ENCODE measurements around the gene ACADL. TPM values are rescaled to one million over a fixed set of nuclear protein-coding genes. Genes with fewer than 3 reads are reported as not detected.
A peak's percentile ranks its signal among the peaks of the same experiment; 100 is the strongest.

Gene ACADL
- total RNA-seq (2014; rRNA removed; shearing (Covaris generic)), result 1.2 and 1.6 TPM in 2 replicates

DNA sequence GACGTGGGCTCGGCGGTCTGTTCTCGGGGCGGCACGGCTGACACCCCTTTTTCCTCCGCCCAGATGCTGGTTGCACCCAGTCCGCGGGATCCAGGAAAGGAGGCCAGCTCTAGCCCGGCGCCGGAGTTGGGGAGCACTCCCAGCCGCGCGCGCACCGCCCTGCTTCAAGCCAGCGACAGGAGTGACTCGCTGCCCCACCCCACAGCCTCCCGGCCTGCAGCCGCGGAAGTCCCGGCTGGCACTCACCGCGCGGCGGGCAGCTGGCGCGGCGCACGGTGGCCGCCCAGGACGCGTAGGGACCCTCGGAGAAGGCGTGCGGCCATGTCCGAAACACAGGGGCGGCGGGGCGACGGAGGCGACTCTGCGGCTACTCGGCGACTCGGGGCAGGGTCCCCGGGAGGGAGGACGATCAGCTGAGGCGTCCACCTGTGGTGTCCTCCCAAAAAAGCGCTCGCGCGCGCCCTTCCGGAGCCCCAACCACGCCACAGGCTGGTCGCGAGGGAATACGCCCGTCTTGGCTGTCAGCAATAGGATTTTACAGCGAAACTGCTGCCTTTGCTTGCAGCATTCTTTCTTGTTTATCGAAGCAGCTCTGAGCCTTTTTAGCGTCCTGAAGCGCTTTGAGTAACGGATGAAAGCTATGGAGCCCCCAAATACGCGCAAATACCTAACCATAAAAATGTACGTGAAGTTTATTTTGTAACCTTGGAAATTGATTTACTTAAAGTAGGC is at the start of gene ACADL:
Gene ACADL (minus strand): TSS at position 507 of the 732 bp plus-strand sequence. CDS start 184 bp downstream, at position 323.
- Histone ChIP-seq H3K4me3 (peak within 1 kb of the TSS; percentile 53), H3K36me3 (no peaks in the 10 kb centered on the region), H3K27ac (peak within 1 kb of the TSS; percentile 68), H3K9me3 (replicated peaks) (no peaks in the 10 kb centered on the region), H3K4me1 (no peaks in the 10 kb centered on the region), H3K27me3 (no peaks in the 10 kb centered on the region)
- peak; percentile 20 to 31 for DNase-seq

DNA sequence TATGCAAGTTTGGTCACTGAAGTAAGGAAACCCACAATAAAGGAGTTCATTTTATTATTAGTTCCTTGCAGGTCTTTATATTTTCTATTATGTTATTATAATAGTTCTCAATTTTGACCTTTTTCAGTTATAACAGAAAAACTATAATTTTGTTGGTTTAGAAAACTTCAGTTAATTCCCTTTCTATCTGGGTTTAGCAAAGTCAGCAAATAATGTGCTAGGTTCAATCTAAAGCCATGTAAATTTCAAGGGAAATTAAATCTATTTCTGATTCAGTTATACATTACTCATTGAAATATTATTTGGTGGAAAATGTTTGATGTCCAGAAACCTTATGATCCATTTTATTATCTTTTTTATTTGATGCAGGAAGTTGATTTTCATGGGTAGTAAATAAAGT is 46.1 kb upstream of the ACADL start:
- Histone ChIP-seq H3K27me3 (no peaks in the 10 kb centered on the region), H3K36me3 (no peaks in the 10 kb centered on the region), H3K4me3 (no peak overlapping the region), H3K27ac (no peak overlapping the region), H3K4me1 (no peaks in the 10 kb centered on the region), H3K9me3 (replicated peaks) (no peaks in the 10 kb centered on the region)
- DNase-seq, result no peak

- no peak overlapping the region for H3K27ac ChIP-seq
- H3K4me3 ChIP-seq, result no peak overlapping the region
- H3K27me3 ChIP-seq, result no peaks in the 10 kb centered on the region
- DNase-seq, result no peak
- H3K9me3 ChIP-seq (replicated peaks), result no peaks in the 10 kb centered on the region
- no peaks in the 10 kb centered on the region for H3K4me1 ChIP-seq
- no peaks in the 10 kb centered on the region for H3K36me3 ChIP-seq
Measured at GRCh38 chr2:210269148-210269547, 43.9 kb upstream of the ACADL start.

GRCh38 chr2:210268281-210268680 is 43.0 kb upstream of the ACADL start:
- no peak overlapping the region for H3K27ac ChIP-seq
- H3K27me3 ChIP-seq, result no peaks in the 10 kb centered on the region
- no peak overlapping the region for H3K4me3 ChIP-seq
- no peaks in the 10 kb centered on the region for H3K9me3 ChIP-seq (replicated peaks)
- no peak for DNase-seq
- no peaks in the 10 kb centered on the region for H3K36me3 ChIP-seq
- no peaks in the 10 kb centered on the region for H3K4me1 ChIP-seq

DNA sequence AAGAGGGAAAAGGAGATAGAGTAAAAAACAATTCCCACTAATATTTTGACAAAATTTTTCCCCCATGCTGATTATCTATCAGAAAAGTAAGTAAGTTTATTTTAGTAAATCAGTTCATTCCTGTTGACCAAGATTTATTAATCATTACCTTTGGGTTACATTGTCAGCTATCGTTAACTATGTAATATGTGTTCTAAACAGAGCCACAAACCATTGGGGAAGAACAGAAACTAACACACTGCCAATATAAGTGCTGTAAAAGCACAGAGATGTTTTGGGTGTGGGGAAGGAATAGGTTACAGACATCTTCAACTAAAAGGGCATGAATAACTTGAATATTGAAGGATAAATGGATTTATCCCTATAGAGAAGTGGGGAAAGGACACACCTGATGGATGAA is 42.5 kb upstream of the ACADL start:
- Histone ChIP-seq H3K27ac (no peak overlapping the region), H3K36me3 (no peaks in the 10 kb centered on the region), H3K4me1 (no peaks in the 10 kb centered on the region), H3K4me3 (no peak overlapping the region), H3K9me3 (replicated peaks) (no peaks in the 10 kb centered on the region), H3K27me3 (no peaks in the 10 kb centered on the region)
- no peak for DNase-seq

DNA sequence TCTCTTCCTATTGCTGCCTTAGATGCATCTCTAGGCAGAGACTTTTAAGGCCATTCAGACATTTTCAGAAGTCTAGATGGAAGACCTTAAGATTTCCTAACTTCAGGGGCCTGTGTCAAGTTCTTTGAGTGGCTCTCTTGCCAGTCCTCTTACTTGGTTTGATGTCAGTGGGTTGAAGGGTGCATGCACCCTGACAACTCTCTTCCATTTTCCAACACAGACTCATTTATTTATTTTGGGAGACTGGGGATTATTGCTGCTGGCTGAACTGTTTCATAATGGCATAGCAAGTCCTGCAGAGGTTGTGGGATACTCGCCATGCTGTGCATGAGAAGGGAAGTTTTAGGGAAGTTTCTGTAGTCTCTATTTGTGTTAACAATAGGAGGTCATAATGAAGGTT is 39.0 kb upstream of the ACADL start:
- Histone ChIP-seq H3K9me3 (replicated peaks) (no peaks in the 10 kb centered on the region), H3K36me3 (no peaks in the 10 kb centered on the region), H3K27me3 (no peaks in the 10 kb centered on the region), H3K27ac (no peak overlapping the region), H3K4me1 (no peaks in the 10 kb centered on the region), H3K4me3 (no peak overlapping the region)
- DNase-seq, result no peak

- Histone ChIP-seq H3K9me3 (replicated peaks) (no peaks in the 10 kb centered on the region), H3K27ac (no peak overlapping the region), H3K4me3 (no peak overlapping the region), H3K36me3 (no peaks in the 10 kb centered on the region), H3K4me1 (no peaks in the 10 kb centered on the region), H3K27me3 (no peaks in the 10 kb centered on the region)
- DNase-seq, result no peak
Measured at GRCh38 chr2:210263841-210264240, 38.6 kb upstream of the ACADL start.

- DNase-seq, result no peak
Measured at GRCh38 chr2:210262036-210262435, 36.8 kb upstream of the ACADL start.

GRCh38 chr2:210259687-210260086 is 34.4 kb upstream of the ACADL start:
- H3K4me1 ChIP-seq, result no peaks in the 10 kb centered on the region
- H3K27me3 ChIP-seq, result no peaks in the 10 kb centered on the region
- no peak overlapping the region for H3K27ac ChIP-seq
- no peaks in the 10 kb centered on the region for H3K36me3 ChIP-seq
- no peaks in the 10 kb centered on the region for H3K9me3 ChIP-seq (replicated peaks)
- no peak overlapping the region for H3K4me3 ChIP-seq
- no peak for DNase-seq

More at GRCh38 chr2:210262036-210262435, 36.8 kb upstream of the ACADL start:
- Histone ChIP-seq H3K9me3 (replicated peaks) (no peaks in the 10 kb centered on the region), H3K27ac (no peak overlapping the region), H3K4me3 (no peak overlapping the region), H3K27me3 (no peaks in the 10 kb centered on the region), H3K36me3 (no peaks in the 10 kb centered on the region), H3K4me1 (no peaks in the 10 kb centered on the region)

GRCh38 chr2:210252699-210253606 is 27.7 kb upstream of the ACADL start:
- H3K4me1 ChIP-seq, result peaks cover 3% of the 10 kb centered on the region; the same call in 1 of the 2 replicates
- H3K4me3 ChIP-seq, result no peak overlapping the region
- H3K27me3 ChIP-seq, result no peaks in the 10 kb centered on the region
- no peaks in the 10 kb centered on the region for H3K9me3 ChIP-seq (replicated peaks)
- no peaks in the 10 kb centered on the region for H3K36me3 ChIP-seq
- no peak overlapping the region for H3K27ac ChIP-seq
- no peak for DNase-seq

DNA sequence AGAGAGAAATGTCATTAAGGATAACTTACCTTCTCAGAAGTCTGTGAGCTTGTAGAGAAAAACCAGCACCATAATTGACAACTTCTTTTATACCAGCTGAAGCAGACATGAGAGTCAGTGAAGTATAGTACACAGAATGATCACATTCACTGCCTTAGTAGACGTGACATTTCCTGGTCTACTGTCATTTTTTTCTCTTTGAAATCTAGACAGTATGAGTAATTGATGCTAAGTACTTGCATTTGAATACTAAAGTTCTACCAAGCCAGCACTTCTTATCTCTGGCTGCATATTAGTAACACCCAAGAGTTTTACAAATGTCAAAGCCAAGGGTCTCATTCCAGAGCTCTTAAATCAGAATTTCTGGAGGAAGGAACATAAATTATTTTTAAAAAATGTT is 25.4 kb upstream of the ACADL start:
- no peak for DNase-seq
- peaks cover 3% of the 10 kb centered on the region; the same call in 1 of the 2 replicates for H3K4me1 ChIP-seq
- no peaks in the 10 kb centered on the region for H3K9me3 ChIP-seq (replicated peaks)
- H3K27ac ChIP-seq, result no peak overlapping the region
- no peaks in the 10 kb centered on the region for H3K36me3 ChIP-seq
- H3K4me3 ChIP-seq, result no peak overlapping the region
- H3K27me3 ChIP-seq, result no peaks in the 10 kb centered on the region

GRCh38 chr2:210233487-210233886 is 8.2 kb upstream of the ACADL start:
- H3K4me1 ChIP-seq, result no peaks in the 10 kb centered on the region
- no peaks in the 10 kb centered on the region for H3K27me3 ChIP-seq
- no peaks in the 10 kb centered on the region for H3K9me3 ChIP-seq (replicated peaks)
- H3K27ac ChIP-seq, result no peak overlapping the region
- no peaks in the 10 kb centered on the region for H3K36me3 ChIP-seq
- DNase-seq, result no peak
- no peak overlapping the region for H3K4me3 ChIP-seq

DNA sequence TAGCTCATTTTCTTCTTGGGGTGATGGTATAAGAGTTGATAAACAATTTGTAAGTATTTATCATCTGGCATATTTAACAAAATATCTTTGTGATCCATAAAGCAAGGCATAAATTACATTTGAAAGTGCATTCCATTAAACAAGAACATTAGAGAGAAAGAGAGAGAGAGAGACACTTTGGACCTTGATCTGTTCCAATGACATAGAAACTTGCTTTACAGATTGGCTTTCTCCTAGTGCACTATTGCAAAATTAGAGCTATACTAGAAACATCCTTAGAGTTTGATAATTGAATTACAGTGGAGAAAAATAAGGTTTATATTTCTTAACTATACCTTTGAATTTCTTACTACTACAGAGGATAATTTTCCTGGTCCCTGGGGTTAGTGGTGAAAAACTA is 5.7 kb upstream of the ACADL start:
- H3K9me3 ChIP-seq (replicated peaks), result no peaks in the 10 kb centered on the region
- no peak overlapping the region for H3K4me3 ChIP-seq
- H3K27ac ChIP-seq, result no peak overlapping the region
- DNase-seq, result no peak
- no peaks in the 10 kb centered on the region for H3K4me1 ChIP-seq
- H3K27me3 ChIP-seq, result no peaks in the 10 kb centered on the region
- H3K36me3 ChIP-seq, result no peaks in the 10 kb centered on the region

DNA sequence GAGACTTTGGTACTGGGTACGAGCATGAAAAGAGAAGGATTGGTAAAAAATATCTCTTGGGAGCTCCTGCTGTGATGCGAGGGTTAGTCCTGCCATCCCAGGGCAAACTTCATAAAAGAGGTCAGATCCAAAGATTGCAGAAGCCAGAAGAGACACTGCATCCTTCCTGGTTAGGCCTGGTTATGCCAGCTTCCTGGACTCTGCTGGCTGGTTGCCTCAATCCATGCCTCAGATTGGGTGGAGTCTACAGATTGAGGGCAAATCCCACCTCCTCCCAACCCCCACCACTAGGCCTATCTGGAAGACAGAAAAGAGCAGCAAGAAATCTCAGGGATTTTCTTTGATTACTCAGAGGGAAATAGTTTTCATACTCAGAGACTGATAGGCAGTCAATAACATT is 5.3 kb upstream of the ACADL start:
- Histone ChIP-seq H3K27me3 (no peaks in the 10 kb centered on the region), H3K4me3 (no peak overlapping the region), H3K36me3 (no peaks in the 10 kb centered on the region), H3K27ac (no peak overlapping the region), H3K9me3 (replicated peaks) (no peaks in the 10 kb centered on the region), H3K4me1 (no peaks in the 10 kb centered on the region)
- no peak for DNase-seq

- Histone ChIP-seq H3K36me3 (no peaks in the 10 kb centered on the region), H3K27me3 (no peaks in the 10 kb centered on the region), H3K9me3 (replicated peaks) (no peaks in the 10 kb centered on the region), H3K4me1 (no peaks in the 10 kb centered on the region), H3K4me3 (no peak overlapping the region), H3K27ac (no peak overlapping the region)
- DNase-seq, result no peak
Measured at GRCh38 chr2:210228586-210228985, 3.3 kb upstream of the ACADL start.
